HG02623 (cell line): ENCODE results near the gene VPS29.
"Not testable (repeated sequence)": the region's sequence is repeated elsewhere in the genome, so short reads cannot be mapped to it uniquely, and the experiment has no call there.

Experiments
- ATAC-seq: cut with Tn5 transposase; IDR thresholded peaks from one replicate; pipeline ENCODE4 v1.9.1; 2021; ENCODE audit warnings: moderate library complexity; ENCODE audit not compliant: unreplicated experiment

Gene VPS29

GRCh38 chr12:110501752-110502738 lies at the start of gene VPS29, which contains the start of gene RAD9B:
TSS of gene VPS29 (minus strand) at chr12:110502111. CDS start at chr12:110502051, 60 bp downstream.
TSS of gene RAD9B (plus strand) at chr12:110502331. CDS start at chr12:110502338, 7 bp downstream.
- ATAC-seq: peak; percentile 82

GRCh38 chr12:110550981-110551380 lies 49.1 kb upstream of the VPS29 start:
- no peak for ATAC-seq

- ATAC-seq: no peak
Observed at GRCh38 chr12:110549716-110550115, 47.8 kb upstream of the VPS29 start.

GRCh38 chr12:110548678-110549077 lies 46.8 kb upstream of the VPS29 start:
- no peak for ATAC-seq

- no peak for ATAC-seq
Observed at GRCh38 chr12:110547090-110547489, 45.2 kb upstream of the VPS29 start.

GRCh38 chr12:110546339-110546738 lies 44.4 kb upstream of the VPS29 start:
- no peak for ATAC-seq

GRCh38 chr12:110545812-110546211 lies 43.9 kb upstream of the VPS29 start:
- ATAC-seq: no peak

GRCh38 chr12:110545259-110545658 lies 43.3 kb upstream of the VPS29 start:
- not testable (repeated sequence) for ATAC-seq

- no peak for ATAC-seq
Observed at GRCh38 chr12:110543965-110544364, 42.1 kb upstream of the VPS29 start.

- no peak for ATAC-seq
Observed at GRCh38 chr12:110543252-110543959, 41.5 kb upstream of the VPS29 start.

- no peak for ATAC-seq
Observed at GRCh38 chr12:110540048-110540447, 38.1 kb upstream of the VPS29 start.

- no peak for ATAC-seq
Observed at GRCh38 chr12:110538869-110539622, 37.1 kb upstream of the VPS29 start.

GRCh38 chr12:110537605-110538409 lies 35.9 kb upstream of the VPS29 start:
- no peak for ATAC-seq

GRCh38 chr12:110536834-110537604 lies 35.1 kb upstream of the VPS29 start:
- ATAC-seq: no peak

- ATAC-seq: no peak
Observed at GRCh38 chr12:110534811-110535210, 32.9 kb upstream of the VPS29 start.

GRCh38 chr12:110533607-110534006 lies 31.7 kb upstream of the VPS29 start:
- ATAC-seq: no peak

- ATAC-seq: no peak
Observed at GRCh38 chr12:110532644-110533043, 30.7 kb upstream of the VPS29 start.

- peak; percentile 68 for ATAC-seq
Observed at GRCh38 chr12:110531741-110532333, 29.9 kb upstream of the VPS29 start.

GRCh38 chr12:110530511-110530910 lies 28.6 kb upstream of the VPS29 start:
- no peak for ATAC-seq
